Measurements from ENCODE around the gene MRGPRD.

GRCh38 chr11:68947151-68947550, 33.6 kb downstream of the MRGPRD start:
- TF ChIP-seq CTCF (IDR thresholded peaks at IDR 0.05), result no peak
- TF ChIP-seq POLR2A (IDR thresholded peaks at IDR 0.05), result no peak
